AG09319 (cell line): ENCODE results near the gene CDH23.

Experiments used
- DNase-seq: peaks from one replicate; pipeline ENCODE4 v3.0.0-alpha.2; 2010; ENCODE audit warnings: low read depth; ENCODE audit errors: extremely low read depth
- CTCF ChIP-seq: IDR thresholded peaks from 2 replicates; pipeline ENCODE4 v1.5.1; 2011; ENCODE audit warnings: low read depth, mild to moderate bottlenecking, inconsistent platforms, low read length, moderate library complexity

Gene CDH23

GRCh38 chr10:71437537-71438092 is 40.9 kb downstream of the CDH23 start:
- no peak for DNase-seq
- TF ChIP-seq CTCF: no peak

GRCh38 chr10:71438761-71439160 is 42.0 kb downstream of the CDH23 start:
- TF ChIP-seq CTCF: no peak
- no peak for DNase-seq

- no peak for TF ChIP-seq CTCF
- DNase-seq: no peak
Measured at GRCh38 chr10:71439670-71440425, 43.1 kb downstream of the CDH23 start.

- DNase-seq: no peak
Measured at GRCh38 chr10:71440506-71441035, 43.9 kb downstream of the CDH23 start.

GRCh38 chr10:71442000-71442399 is 45.3 kb downstream of the CDH23 start:
- no peak for TF ChIP-seq CTCF
- no peak for DNase-seq

More at GRCh38 chr10:71440506-71441035, 43.9 kb downstream of the CDH23 start:
- TF ChIP-seq CTCF: no peak

GRCh38 chr10:71442859-71443570 is 46.3 kb downstream of the CDH23 start:
- DNase-seq: no peak
- TF ChIP-seq CTCF: no peak

GRCh38 chr10:71443676-71444075 is 47.0 kb downstream of the CDH23 start:
- no peak for DNase-seq

More at GRCh38 chr10:71443676-71444075, 47.0 kb downstream of the CDH23 start:
- TF ChIP-seq CTCF: no peak
